NCI-H82 treated with DMSO at 0.1 percent for 48 hours (cell line): ENCODE results near the gene SNX30.

Experiments used
- DNase-seq: peaks from one replicate; lab custom pipeline; 2025; ENCODE audit not compliant: unreplicated experiment; lab: John Stamatoyannopoulos, UW

SNX30 gene

GRCh38 chr9:112917987-112918362 is 167.4 kb downstream of the SNX30 start:
- DNase-seq = no peak

GRCh38 chr9:112921549-112921948 is 171.0 kb downstream of the SNX30 start:
- DNase-seq = peak; percentile 2
